Transverse colon (tissue), 4 donors: ENCODE results near the gene HOXC9. TPM values are rescaled to one million over a fixed set of nuclear protein-coding genes. Genes with fewer than 3 reads are reported as not detected.

Source experiments
- DNase-seq: peaks from one replicate; pipeline ENCODE4 v3.0.0-alpha.2; 2019
- H3K27ac ChIP-seq, 4 donors: fragments of 200-600 bp; sonication (generic); 2 replicates each; pipeline ENCODE4 v1.5.1; 2016 to 2018; ENCODE audit warnings: inconsistent platforms in 4 of 4
- H3K27me3 ChIP-seq: fragments of 200-600 bp; sonication (generic); 2 replicates; pipeline ENCODE4 v1.5.1; 2017; ENCODE audit warnings: inconsistent platforms
- H3K36me3 ChIP-seq, 4 donors: fragments of 200-600 bp; sonication (generic); 2 replicates each; pipeline ENCODE4 v1.5.1; 2017 to 2019; ENCODE audit warnings: inconsistent platforms in 4 of 4
- H3K4me1 ChIP-seq, 4 donors: fragments of 200-600 bp; sonication (generic); 2 replicates each; pipeline ENCODE4 v1.5.1; 2017 to 2020; ENCODE audit warnings: inconsistent platforms in 4 of 4
- H3K4me3 ChIP-seq, 4 donors: fragments of 200-600 bp; sonication (generic); 1 replicate in 1 of 4; 2 replicates in 3 of 4; pipeline versions ENCODE4 v1.5.1 to v1.6.1; 2017 to 2019; ENCODE audit warnings: inconsistent platforms in 4 of 4
- H3K9me3 ChIP-seq, 2 donors: fragments of 200-600 bp; sonication (generic); 2 replicates each; pipeline ENCODE4 v1.5.1; 2017 to 2019; ENCODE audit warnings: inconsistent platforms in 2 of 2
- EP300 ChIP-seq: sonication (generic); formaldehyde crosslinking; IDR thresholded peaks from one replicate; pipeline ENCODE4 v1.6.1; 2017; ENCODE audit warnings: antibody characterized with exemption, low read depth
- POLR2A ChIP-seq: fragments of 450-650 bp; IDR thresholded peaks from one replicate; pipeline ENCODE4 v1.6.1; 2016; ENCODE audit warnings: antibody characterized with exemption, mild to moderate bottlenecking, moderate library complexity
- POLR2AphosphoS5 ChIP-seq, 3 donors: sonication (generic); formaldehyde crosslinking; IDR thresholded peaks; one replicate each; pipeline ENCODE4 v1.6.1; 2016; ENCODE audit warnings: antibody characterized with exemption in 3 of 3
- WGBS, 2 donors: methylation state at CpG; one replicate each; pipeline ENCODE4 v1.1.5; 2018; ENCODE audit warnings: low coverage in 1 of 2; 5-methylcytosine and 5-hydroxymethylcytosine counted together
- in situ Hi-C, 4 donors: fragments of 200-750 bp; cut with MboI; loops; one replicate each; pipeline versions ENCODE4 v1.15.0 to v1.15.1; 2017; ENCODE audit warnings: low sequenced_read_pairs in 3 of 4, low pct_ligation_motif_present in 1 of 4, low pct_unique_long_range_greater_than_20kb in 1 of 4
- intact Hi-C: fragments of 100-400 bp; cut with DNase I; formaldehyde crosslinking; loops from one replicate; pipeline ENCODE4 v1.15.1; 2023; ENCODE audit warnings: low total_unique reads
- total RNA-seq, 4 donors: library from RNA; depleted of rRNA; stranded (reverse); fragments of >200 nt; gene quantifications; one replicate each; pipeline ENCODE4 v1.1.0, GENCODE V29; 2016
- TF ChIP-seq, protein P1 (sequence below), 5 experiments: fragments of 200-600 bp in 3 of 5; fragments of 450-650 bp in 2 of 5; sonication (generic) in 3 of 5; IDR thresholded peaks; 1 replicate in 2 of 5; 2 replicates in 3 of 5; pipeline ENCODE4 v1.5.1; 2016 to 2017; ENCODE audit warnings: antibody characterized with exemption in 5 of 5, inconsistent platforms in 3 of 5, mild to moderate bottlenecking in 2 of 5, moderate library complexity in 1 of 5

HOXC9 gene
- total RNA-seq, 4 donors from 2014 or later: not detected

DNA sequence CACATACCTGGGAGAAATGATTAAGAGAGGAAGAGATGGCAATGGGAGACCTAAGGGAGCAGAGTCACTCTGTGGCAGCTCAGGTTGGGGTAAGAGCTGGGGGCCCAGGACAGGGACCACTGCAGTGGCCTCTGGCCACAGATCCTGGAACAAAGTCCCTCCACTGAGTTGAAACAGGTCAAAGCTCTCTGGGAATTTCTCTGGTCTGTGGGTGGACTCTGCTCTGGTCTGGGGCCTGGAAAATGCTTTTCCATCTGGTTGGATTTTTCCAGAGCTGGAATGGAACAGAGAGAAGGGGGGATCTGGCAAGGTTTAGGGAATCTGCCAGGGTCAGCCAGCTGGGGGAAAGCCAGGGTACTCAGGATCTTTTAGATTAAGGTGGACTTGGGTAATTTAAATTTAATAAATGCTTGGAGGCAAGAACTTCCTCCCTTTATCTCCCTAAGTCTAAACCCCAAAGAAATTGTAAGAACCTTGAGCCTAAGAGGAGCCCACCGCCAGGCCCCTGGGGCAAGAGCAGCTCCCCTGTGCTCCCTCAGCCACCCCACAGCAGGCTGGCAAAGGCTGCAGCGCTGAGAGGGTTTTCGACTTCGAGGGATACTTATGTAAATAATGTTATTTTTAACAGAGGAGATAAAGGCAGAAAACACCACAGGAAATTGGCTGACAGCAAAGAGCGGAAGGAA lies 11.3 kb upstream of the HOXC9 start:
- intact Hi-C loops: no loop called here
- Histone ChIP-seq H3K36me3 (no peaks in the 10 kb centered on the region), H3K4me1 (peaks cover 7 to 22% (median 13%) of the 10 kb centered on the region in 4 donors), H3K9me3 (no peaks in the 10 kb centered on the region), H3K4me3 (no peak overlapping the region), H3K27ac (no peak overlapping the region), H3K27me3 (peaks cover 100% of the 10 kb centered on the region)
- 0 to 24% methylated on average over 1 to 5 of the region's 5 CpGs for WGBS, 2 donors
- no peak for DNase-seq
- no peak for TF ChIP-seq EP300
- no peak for TF ChIP-seq POLR2A
- no peak for TF ChIP-seq POLR2AphosphoS5 (IDR thresholded peaks at IDR 0.05)
- TF ChIP-seq, protein P1, sequence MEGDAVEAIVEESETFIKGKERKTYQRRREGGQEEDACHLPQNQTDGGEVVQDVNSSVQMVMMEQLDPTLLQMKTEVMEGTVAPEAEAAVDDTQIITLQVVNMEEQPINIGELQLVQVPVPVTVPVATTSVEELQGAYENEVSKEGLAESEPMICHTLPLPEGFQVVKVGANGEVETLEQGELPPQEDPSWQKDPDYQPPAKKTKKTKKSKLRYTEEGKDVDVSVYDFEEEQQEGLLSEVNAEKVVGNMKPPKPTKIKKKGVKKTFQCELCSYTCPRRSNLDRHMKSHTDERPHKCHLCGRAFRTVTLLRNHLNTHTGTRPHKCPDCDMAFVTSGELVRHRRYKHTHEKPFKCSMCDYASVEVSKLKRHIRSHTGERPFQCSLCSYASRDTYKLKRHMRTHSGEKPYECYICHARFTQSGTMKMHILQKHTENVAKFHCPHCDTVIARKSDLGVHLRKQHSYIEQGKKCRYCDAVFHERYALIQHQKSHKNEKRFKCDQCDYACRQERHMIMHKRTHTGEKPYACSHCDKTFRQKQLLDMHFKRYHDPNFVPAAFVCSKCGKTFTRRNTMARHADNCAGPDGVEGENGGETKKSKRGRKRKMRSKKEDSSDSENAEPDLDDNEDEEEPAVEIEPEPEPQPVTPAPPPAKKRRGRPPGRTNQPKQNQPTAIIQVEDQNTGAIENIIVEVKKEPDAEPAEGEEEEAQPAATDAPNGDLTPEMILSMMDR (IDR thresholded peaks at IDR 0.05): no peak
- in situ Hi-C loops: loop anchor here in 1 of 4 donors (25.0 kb wide), 1 partner anchor 201 kb away; no protein-coding TSS in a partner anchor

DNA sequence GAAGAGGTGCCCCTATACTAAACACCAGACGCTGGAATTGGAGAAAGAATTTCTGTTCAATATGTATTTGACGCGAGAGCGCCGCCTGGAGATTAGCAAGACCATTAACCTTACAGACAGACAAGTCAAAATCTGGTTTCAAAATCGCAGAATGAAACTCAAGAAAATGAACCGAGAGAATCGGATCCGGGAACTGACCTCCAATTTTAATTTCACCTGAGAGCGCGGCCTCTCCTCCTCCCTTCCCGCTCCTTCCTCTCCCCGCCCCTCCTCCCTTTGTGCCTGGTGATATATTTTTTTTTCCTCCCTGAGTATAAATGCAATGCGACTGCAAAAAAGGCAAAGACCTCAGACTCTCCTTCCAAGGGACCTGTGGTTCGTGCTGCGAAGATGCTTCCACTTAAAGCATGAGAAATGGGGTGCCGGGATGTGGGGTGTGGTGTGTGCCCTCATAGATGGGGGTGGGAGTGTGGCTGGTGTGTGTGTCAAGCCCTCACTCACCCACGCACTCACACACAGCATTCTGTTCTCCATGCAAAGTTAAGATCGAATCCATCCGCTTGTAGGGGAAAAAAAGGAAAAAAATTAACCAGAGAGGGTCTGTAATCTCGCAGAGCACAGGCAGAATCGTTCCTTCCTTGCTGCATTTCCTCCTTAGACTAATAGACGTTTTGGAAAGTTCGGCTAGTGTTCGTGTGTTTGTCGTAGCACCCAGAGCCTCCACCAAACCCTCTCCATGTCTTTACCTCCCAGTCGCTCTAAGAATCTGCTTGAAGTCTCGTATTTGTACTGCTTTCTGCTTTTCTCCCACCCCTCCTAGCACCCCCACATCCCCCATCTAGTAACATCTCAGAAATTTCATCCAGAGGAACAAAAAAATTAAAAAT lies 10.5 kb upstream of the HOXC9 start:
- in situ Hi-C loops (loop anchor here in 1 of 4 donors (25.0 kb wide), 1 partner anchor 202 kb away; no protein-coding TSS in a partner anchor), intact Hi-C loops (no loop called here)
- 3 to 8% methylated on average over 24 to 28 of the region's 28 CpGs for WGBS, 2 donors
- Histone ChIP-seq H3K4me1 (peaks cover 10 to 28% (median 19%) of the 10 kb centered on the region in 4 donors), H3K36me3 (no peaks in the 10 kb centered on the region), H3K9me3 (no peaks in the 10 kb centered on the region), H3K27me3 (peaks cover 100% of the 10 kb centered on the region), H3K27ac (no peak overlapping the region), H3K4me3 (no peak overlapping the region)
- TF ChIP-seq, protein P1 (IDR thresholded peaks at IDR 0.05): peak in 4 of 5 experiments; percentile 24 to 26 (median 25)
- no peak for TF ChIP-seq EP300
- DNase-seq: no peak

DNA sequence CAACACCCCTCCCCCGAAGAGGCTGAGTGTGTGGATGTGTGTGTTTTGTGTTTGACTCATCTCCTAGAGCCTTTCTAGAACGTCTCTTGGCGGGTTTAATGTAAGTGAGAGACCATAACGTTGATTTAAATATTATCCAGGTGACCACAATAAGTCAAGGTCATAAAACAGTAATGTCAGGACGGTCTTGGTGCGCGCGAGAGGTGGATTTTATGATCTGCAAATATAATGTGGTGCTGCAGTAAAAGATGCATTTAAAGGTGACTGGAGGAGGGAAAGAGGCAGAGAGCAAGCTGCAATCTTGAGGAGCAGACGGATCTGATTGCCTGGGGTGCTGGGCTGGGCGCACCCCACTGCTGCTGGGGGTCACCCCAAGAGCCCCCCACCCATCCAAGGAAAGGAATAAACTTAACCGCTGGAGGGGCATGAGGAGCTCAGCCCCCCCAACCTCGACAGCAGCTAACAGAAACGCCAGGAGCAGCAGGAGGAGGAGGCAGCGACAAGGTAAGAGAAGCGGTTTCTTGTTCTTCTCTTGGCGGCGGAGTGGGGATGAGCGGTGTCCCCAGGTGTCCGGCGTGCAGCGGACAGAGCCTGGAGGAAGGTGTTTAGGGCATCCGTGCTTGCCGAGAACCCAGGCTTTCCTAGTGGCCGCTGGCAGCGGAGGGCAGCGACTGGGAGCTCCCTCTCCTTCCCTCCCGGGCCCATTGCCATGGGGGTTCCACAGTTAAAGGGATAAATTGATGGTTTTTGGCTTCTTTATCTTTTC lies 9.5 kb upstream of the HOXC9 start:
- Histone ChIP-seq H3K9me3 (no peaks in the 10 kb centered on the region), H3K4me1 (peaks cover 18 to 29% (median 24%) of the 10 kb centered on the region in 4 donors), H3K27ac (no peak overlapping the region), H3K27me3 (peaks cover 100% of the 10 kb centered on the region), H3K36me3 (no peaks in the 10 kb centered on the region), H3K4me3 (no peak overlapping the region)
- no peak for DNase-seq
- TF ChIP-seq, protein P1 (IDR thresholded peaks at IDR 0.05): no peak
- no peak for TF ChIP-seq EP300
- TF ChIP-seq POLR2A: no peak
- no peak for TF ChIP-seq POLR2AphosphoS5 (IDR thresholded peaks at IDR 0.05)
- in situ Hi-C loops (loop anchor here in 1 of 4 donors (25.0 kb wide), 1 partner anchor 203 kb away; no protein-coding TSS in a partner anchor), intact Hi-C loops (no loop called here)
- 4 to 17% methylated on average over 6 to 26 of the region's 27 CpGs for WGBS, 2 donors

DNA sequence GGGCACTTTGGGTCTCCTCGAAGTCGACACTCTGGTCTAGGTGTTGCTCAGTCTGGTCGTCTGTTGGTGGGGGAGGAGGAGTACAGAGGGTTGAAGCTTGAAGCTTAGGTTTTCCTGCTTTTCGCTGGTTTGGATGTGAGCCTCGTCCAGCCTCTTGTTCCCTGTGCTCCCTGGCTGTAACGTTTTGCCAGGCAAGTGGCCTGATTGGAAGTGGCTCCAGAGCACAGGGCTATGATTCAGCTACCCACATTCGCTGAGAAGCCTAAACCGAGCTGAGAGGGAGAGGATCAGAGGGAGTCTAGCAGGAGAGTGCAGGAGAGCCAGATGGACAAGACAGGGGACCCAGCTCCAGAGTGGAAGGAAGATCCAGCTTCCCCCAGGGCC lies 8.9 kb upstream of the HOXC9 start:
- H3K4me3 ChIP-seq: no peak overlapping the region
- intact Hi-C loops: no loop called here
- no peaks in the 10 kb centered on the region for H3K36me3 ChIP-seq
- peaks cover 100% of the 10 kb centered on the region for H3K27me3 ChIP-seq
- WGBS, 2 donors: 12% methylated on average over 8 of the region's 8 CpGs; no CpG with 5 or more reads in 1 of the 2 donors
- no peak overlapping the region for H3K27ac ChIP-seq
- peaks cover 16 to 29% (median 25%) of the 10 kb centered on the region in 4 donors for H3K4me1 ChIP-seq
- no peak for DNase-seq
- no peaks in the 10 kb centered on the region for H3K9me3 ChIP-seq
- in situ Hi-C loops: loop anchor here in 1 of 4 donors (25.0 kb wide), 1 partner anchor 204 kb away; no protein-coding TSS in a partner anchor
- TF ChIP-seq EP300 (no peak), POLR2AphosphoS5 (IDR thresholded peaks at IDR 0.05) (no peak), POLR2A (no peak)
- TF ChIP-seq, protein P1 (IDR thresholded peaks at IDR 0.05): no peak
